Osteoblast (primary cell): Measurements from ENCODE around the gene NR2F1. TPM values are rescaled to one million over a fixed set of nuclear protein-coding genes. Genes with fewer than 3 reads are reported as not detected.

Experiments used
- DNase-seq: peaks from one replicate; pipeline ENCODE4 v3.0.0; 2011; ENCODE audit warnings: low spot score, mixed read lengths; ENCODE audit not compliant: insufficient read length; ENCODE audit errors: missing footprints
- H2AFZ ChIP-seq: 2 replicates; pipeline ENCODE4 v1.6.0; 2011; ENCODE audit warnings: mild to moderate bottlenecking, low read length
- H3K27ac ChIP-seq: 2 replicates; pipeline ENCODE4 v1.5.1; 2011; ENCODE audit warnings: mild to moderate bottlenecking, low read depth, low read length, moderate library complexity
- H3K27me3 ChIP-seq: 2 replicates; pipeline ENCODE4 v1.6.0; 2012; ENCODE audit warnings: mild to moderate bottlenecking, control low read depth, inconsistent platforms, low read length, moderate library complexity; ENCODE audit not compliant: insufficient read depth
- H3K36me3 ChIP-seq: 2 replicates; pipeline ENCODE4 v1.5.1; 2011; ENCODE audit warnings: mild to moderate bottlenecking, low read length, control low read depth, moderate library complexity; ENCODE audit not compliant: insufficient read depth
- H3K4me1 ChIP-seq: 2 replicates; pipeline ENCODE4 v1.5.1; 2011; ENCODE audit warnings: mild to moderate bottlenecking, low read length, control low read depth, moderate library complexity; ENCODE audit not compliant: insufficient read depth
- H3K4me2 ChIP-seq: 2 replicates; pipeline ENCODE4 v1.6.0; 2011; ENCODE audit warnings: mild to moderate bottlenecking, low read length; ENCODE audit not compliant: insufficient read depth
- H3K4me3 ChIP-seq: fragments of 200-600 bp; sonication (generic); 3 replicates; pipeline ENCODE4 v1.5.1; 2012; ENCODE audit warnings: mild to moderate bottlenecking, low read length, inconsistent platforms; ENCODE audit not compliant: insufficient read depth
- H3K79me2 ChIP-seq: 2 replicates; pipeline ENCODE4 v1.6.0; 2012; ENCODE audit warnings: mild to moderate bottlenecking, low read length, control low read depth, inconsistent platforms; ENCODE audit not compliant: insufficient read depth
- H3K9me3 ChIP-seq: 2 replicates; pipeline ENCODE4 v1.5.1; 2011; ENCODE audit warnings: low read depth, low read length, control low read depth
- H4K20me1 ChIP-seq: 2 replicates; pipeline ENCODE4 v1.6.0; 2012; ENCODE audit warnings: mild to moderate bottlenecking, low read length, control low read depth; ENCODE audit not compliant: insufficient read depth
- total RNA-seq: library from RNA; depleted of rRNA; stranded (reverse); fragments of >200 nt; gene quantifications from 2 replicates; pipeline ENCODE4 v1.2.3, GENCODE V29; 2012
- TF ChIP-seq, protein P1 (sequence below): IDR thresholded peaks from 2 replicates; pipeline ENCODE4 v1.5.1; 2011; ENCODE audit warnings: mild to moderate bottlenecking, low read depth, low read length, moderate library complexity; ENCODE audit errors: extremely low read depth

Gene NR2F1
- total RNA-seq, 1 donor = 7.2 TPM

DNA sequence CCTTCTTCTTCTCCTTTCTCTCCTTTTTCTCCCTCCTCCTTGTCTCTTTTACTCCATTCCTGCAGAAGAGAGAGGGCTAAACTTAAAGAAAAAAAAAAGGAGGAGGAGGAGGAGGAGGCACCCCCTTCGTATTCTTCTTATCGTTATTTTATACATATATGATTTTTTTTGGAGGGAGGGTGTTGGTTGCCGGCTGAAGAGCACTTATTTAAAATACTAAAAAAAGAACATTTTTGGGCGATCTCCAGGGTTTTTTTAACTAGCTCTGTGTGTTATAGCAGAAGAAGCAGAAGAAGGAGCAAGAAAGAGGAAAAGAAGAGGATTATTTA, 381 bp downstream of the NR2F1 start:
- Histone ChIP-seq H3K4me3 (peak overlapping the region; percentile 94), H3K79me2 (peaks cover 68% of the 10 kb centered on the region), H4K20me1 (peaks cover 10% of the 10 kb centered on the region), H3K9me3 (no peaks in the 10 kb centered on the region), H2AFZ (peak overlapping the region; percentile 77), H3K4me2 (peak overlapping the region; percentile 97), H3K4me1 (peaks cover 14% of the 10 kb centered on the region), H3K36me3 (peaks cover 7% of the 10 kb centered on the region), H3K27ac (peak overlapping the region; percentile 80), H3K27me3 (no peaks in the 10 kb centered on the region)
- TF ChIP-seq, protein P1, sequence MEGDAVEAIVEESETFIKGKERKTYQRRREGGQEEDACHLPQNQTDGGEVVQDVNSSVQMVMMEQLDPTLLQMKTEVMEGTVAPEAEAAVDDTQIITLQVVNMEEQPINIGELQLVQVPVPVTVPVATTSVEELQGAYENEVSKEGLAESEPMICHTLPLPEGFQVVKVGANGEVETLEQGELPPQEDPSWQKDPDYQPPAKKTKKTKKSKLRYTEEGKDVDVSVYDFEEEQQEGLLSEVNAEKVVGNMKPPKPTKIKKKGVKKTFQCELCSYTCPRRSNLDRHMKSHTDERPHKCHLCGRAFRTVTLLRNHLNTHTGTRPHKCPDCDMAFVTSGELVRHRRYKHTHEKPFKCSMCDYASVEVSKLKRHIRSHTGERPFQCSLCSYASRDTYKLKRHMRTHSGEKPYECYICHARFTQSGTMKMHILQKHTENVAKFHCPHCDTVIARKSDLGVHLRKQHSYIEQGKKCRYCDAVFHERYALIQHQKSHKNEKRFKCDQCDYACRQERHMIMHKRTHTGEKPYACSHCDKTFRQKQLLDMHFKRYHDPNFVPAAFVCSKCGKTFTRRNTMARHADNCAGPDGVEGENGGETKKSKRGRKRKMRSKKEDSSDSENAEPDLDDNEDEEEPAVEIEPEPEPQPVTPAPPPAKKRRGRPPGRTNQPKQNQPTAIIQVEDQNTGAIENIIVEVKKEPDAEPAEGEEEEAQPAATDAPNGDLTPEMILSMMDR = no peak
- no peak for DNase-seq

DNA sequence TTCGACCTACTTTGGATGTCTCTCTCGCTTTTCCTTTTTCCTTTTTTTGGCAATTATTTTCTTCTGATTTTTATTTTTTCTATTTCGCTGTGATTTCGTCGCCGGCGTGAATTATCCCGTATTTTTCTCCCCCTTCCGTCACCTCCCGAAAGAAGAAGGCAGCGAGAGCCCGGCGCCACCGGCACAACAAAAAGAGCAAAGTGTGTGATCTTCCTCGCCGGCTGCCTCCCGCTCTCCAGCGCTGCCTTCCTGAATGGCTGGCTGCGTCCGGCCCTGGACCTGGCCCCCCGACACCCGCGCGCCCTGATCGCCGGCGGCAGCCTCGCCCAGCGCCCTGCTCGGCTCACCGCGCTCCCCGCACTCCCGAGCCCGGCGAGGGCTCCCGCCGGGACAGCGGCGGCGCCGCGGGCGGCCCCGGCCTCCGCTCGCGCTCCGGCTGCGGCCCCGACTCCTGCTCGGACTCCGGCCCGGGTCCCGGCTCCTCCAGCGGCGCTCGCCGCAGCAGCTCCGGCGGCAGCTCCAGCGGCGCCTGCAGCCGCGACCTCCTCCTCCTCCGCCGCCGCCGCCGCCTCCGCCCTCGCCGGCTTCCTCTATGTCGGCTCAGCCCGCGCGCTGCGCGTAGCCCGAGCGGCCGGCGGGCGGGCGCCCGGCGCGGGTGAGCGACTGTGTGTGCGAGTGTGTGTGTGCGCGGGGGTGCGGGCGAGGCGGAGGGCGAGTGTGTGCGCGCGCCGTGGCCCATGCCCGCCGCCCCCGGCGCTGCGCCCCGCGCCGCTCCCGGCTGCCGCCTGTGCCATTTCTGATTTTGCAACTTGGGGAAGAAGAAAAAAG, 960 bp downstream of the NR2F1 start:
- peak overlapping the region; percentile 94 for H3K4me3 ChIP-seq
- H3K27ac ChIP-seq = peak overlapping the region; percentile 80
- peaks cover 68% of the 10 kb centered on the region for H3K79me2 ChIP-seq
- peaks cover 11% of the 10 kb centered on the region for H3K4me1 ChIP-seq
- DNase-seq = peak; percentile 96
- H3K9me3 ChIP-seq = no peaks in the 10 kb centered on the region
- no peaks in the 10 kb centered on the region for H3K27me3 ChIP-seq
- TF ChIP-seq, protein P1 = no peak
- peak overlapping the region; percentile 77 for H2AFZ ChIP-seq
- H3K36me3 ChIP-seq = peaks cover 11% of the 10 kb centered on the region
- peaks cover 10% of the 10 kb centered on the region for H4K20me1 ChIP-seq
- peak overlapping the region; percentile 97 for H3K4me2 ChIP-seq

DNA sequence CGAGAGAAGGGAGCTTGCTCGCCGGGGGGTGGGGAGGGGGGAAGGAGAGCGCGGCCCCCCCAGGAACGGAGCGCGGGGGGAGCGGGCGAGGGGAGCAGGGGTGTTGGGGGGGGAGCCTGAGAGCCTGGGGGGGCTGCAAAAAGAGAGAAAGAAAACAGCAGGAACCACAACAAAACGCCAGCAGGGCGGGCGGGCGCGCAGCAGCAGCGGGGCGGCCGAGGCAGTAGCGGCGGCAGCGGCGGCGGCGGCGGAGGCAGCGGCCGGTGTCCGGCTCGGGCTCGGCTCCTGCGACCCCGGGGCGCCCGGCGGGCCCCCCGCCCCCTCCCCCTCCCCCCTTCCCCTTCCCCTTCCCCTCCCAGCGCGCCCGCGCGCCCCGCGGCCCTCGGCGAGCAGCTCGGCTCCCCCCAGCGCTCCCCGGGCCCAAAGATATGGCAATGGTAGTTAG, 1.6 kb downstream of the NR2F1 start:
- peaks cover 70% of the 10 kb centered on the region for H3K79me2 ChIP-seq
- no peak overlapping the region for H3K27ac ChIP-seq
- H3K36me3 ChIP-seq = peaks cover 12% of the 10 kb centered on the region
- peaks cover 11% of the 10 kb centered on the region for H3K4me1 ChIP-seq
- no peak overlapping the region for H2AFZ ChIP-seq
- no peaks in the 10 kb centered on the region for H3K9me3 ChIP-seq
- TF ChIP-seq, protein P1 = no peak
- peak overlapping the region; percentile 94 for H3K4me3 ChIP-seq
- H4K20me1 ChIP-seq = peaks cover 10% of the 10 kb centered on the region
- H3K27me3 ChIP-seq = no peaks in the 10 kb centered on the region
- no peak overlapping the region for H3K4me2 ChIP-seq
- DNase-seq = no peak

DNA sequence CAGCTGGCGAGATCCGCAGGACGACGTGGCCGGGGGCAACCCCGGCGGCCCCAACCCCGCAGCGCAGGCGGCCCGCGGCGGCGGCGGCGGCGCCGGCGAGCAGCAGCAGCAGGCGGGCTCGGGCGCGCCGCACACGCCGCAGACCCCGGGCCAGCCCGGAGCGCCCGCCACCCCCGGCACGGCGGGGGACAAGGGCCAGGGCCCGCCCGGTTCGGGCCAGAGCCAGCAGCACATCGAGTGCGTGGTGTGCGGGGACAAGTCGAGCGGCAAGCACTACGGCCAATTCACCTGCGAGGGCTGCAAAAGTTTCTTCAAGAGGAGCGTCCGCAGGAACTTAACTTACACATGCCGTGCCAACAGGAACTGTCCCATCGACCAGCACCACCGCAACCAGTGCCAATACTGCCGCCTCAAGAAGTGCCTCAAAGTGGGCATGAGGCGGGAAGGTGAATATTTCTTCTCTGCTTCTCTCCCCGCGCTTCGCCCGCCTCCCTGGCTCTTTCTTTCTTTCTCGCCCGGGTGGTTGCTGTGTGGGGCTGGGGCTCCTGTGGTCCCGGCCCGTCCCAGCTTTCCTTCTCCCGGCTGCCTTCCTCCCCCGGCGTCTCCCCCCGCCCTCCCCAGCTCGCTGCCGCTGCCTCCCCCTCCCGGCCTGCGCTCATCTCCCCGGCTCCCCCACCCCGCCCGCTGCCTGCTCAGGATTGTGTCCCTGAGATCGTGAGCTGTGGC, 2.2 kb downstream of the NR2F1 start:
- Histone ChIP-seq H3K4me1 (peaks cover 11% of the 10 kb centered on the region), H3K27ac (peak overlapping the region; percentile 58), H3K79me2 (peaks cover 70% of the 10 kb centered on the region), H3K4me2 (peak overlapping the region; percentile 96), H3K9me3 (no peaks in the 10 kb centered on the region), H4K20me1 (peaks cover 10% of the 10 kb centered on the region), H3K27me3 (no peaks in the 10 kb centered on the region), H3K36me3 (peaks cover 12% of the 10 kb centered on the region), H3K4me3 (peak overlapping the region; percentile 94), H2AFZ (peak overlapping the region; percentile 76)
- peak; percentile 96 for DNase-seq
- TF ChIP-seq, protein P1 = no peak
